Activated T-helper 2 cell treated with anti-CD3 and anti-CD28 coated beads, Interferon-gamma antibody, Interleukin-2, Interleukin-4, amounts not matched to agents 10 μg/mL and 5 μg/mL and 100 μg/mL, durations not matched to agents 14 hours and 24 hours and 36 hours (primary cell): Measurements from ENCODE around the gene C1orf116. TPM values are rescaled to one million over a fixed set of nuclear protein-coding genes. Genes with fewer than 3 reads are reported as not detected.

Experiments
- DNase-seq: peaks from one replicate; pipeline ENCODE4 v3.0.0; 2021; ENCODE audit warnings: low spot score
- H3K27ac Mint-ChIP-seq: one replicate; pipeline ENCODE4 v1.8.0; 2021; ENCODE audit warnings: mixed read lengths
- H3K27me3 Mint-ChIP-seq: one replicate; pipeline ENCODE4 v1.8.0; 2021; ENCODE audit warnings: low read depth, mixed read lengths
- H3K36me3 Mint-ChIP-seq: one replicate; pipeline ENCODE4 v1.8.0; 2021; ENCODE audit warnings: low read depth, mixed read lengths
- H3K4me1 Mint-ChIP-seq: one replicate; pipeline ENCODE4 v1.8.0; 2021; ENCODE audit warnings: low read depth, mixed read lengths
- H3K4me3 Mint-ChIP-seq: one replicate; pipeline ENCODE4 v1.8.0; 2021; ENCODE audit warnings: low read depth, mild to moderate bottlenecking, moderate library complexity, mixed read lengths
- H3K9me3 Mint-ChIP-seq: one replicate; pipeline ENCODE4 v1.8.0; 2021; ENCODE audit warnings: mixed read lengths
- intact Hi-C: fragments of 100-400 bp; cut with micrococcal nuclease; formaldehyde crosslinking; loops from one replicate; pipeline ENCODE4 v1.15.1; 2023
- total RNA-seq: library from RNA; stranded (reverse); gene quantifications from 2 replicates; pipeline ENCODE4 v1.2.3, GENCODE V29; 2022

Gene C1orf116
- total RNA-seq, 1 donor from 2014 or later, result not detected

DNA sequence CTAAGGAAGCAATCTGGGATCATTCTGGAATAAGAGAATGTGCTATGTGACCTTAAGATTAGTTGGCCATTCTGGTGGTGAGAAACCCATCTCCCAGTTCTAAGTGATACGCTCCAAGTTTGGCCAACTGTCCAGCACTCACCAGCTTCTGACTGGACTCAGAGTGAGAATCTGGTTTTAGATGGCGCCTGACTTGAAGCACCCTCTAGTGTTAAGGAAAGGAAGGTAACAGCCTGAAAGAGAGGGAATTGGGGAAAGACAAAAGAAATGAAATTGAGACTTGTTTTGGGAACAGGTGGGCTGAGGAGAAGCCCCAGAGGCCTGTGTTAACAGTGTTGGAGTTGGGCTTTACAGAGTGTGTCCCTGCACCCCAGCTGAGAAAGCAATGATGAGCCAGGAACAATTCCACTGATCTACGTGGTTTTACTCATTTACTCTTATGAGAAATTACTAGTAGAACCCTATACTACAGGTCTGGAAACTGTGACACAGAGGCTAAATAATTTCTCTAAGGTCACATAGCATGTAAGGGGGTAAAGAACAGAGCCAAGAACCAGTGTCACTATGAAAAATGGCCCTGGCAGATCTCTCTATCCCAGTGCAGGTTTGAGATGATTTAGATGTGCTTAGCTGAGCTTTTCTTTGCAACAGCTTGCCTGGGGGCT is 53.0 kb downstream of the C1orf116 start:
- no peak for DNase-seq

DNA sequence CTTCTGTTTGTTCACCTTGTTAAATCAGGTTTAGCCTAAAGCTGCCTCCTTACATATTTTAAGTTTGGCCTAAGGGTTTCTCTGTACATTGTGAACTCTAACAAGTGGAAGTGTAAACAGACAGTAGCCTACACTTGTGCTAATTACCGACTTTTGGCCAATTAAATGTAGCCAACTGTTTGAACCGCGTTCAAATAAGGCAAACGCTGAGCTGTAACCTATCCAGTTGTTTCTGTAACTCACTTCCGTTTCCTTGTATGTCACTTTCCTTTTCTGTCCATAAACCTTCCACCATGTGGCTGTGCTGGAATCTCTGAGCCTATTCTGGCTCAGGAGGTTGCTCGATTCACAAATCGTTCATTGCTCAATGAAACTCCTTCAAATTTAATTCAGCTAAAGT is 54.3 kb downstream of the C1orf116 start:
- H3K4me1 Mint-ChIP-seq, result no peaks in the 10 kb centered on the region
- H3K27me3 Mint-ChIP-seq, result peaks cover 41% of the 10 kb centered on the region
- H3K36me3 Mint-ChIP-seq, result no peaks in the 10 kb centered on the region
- intact Hi-C loops, result loop anchor here (2.0 kb wide), 1 partner anchor 41 kb away; no protein-coding TSS in a partner anchor
- H3K27ac Mint-ChIP-seq, result no peak overlapping the region
- H3K9me3 Mint-ChIP-seq, result no peaks in the 10 kb centered on the region
- no peak overlapping the region for H3K4me3 Mint-ChIP-seq
- no peak for DNase-seq

More for the DNA sequence above, 53.0 kb downstream of the C1orf116 start:
- Mint-ChIP-seq H3K4me3 (no peak overlapping the region), H3K27me3 (peaks cover 44% of the 10 kb centered on the region), H3K27ac (no peak overlapping the region), H3K9me3 (no peaks in the 10 kb centered on the region), H3K4me1 (no peaks in the 10 kb centered on the region), H3K36me3 (no peaks in the 10 kb centered on the region)
- intact Hi-C loops, result loop anchor here (2.0 to 5.0 kb wide), 4 partner anchors 43 to 347 kb away; partner anchors contain the start of gene IL20

DNA sequence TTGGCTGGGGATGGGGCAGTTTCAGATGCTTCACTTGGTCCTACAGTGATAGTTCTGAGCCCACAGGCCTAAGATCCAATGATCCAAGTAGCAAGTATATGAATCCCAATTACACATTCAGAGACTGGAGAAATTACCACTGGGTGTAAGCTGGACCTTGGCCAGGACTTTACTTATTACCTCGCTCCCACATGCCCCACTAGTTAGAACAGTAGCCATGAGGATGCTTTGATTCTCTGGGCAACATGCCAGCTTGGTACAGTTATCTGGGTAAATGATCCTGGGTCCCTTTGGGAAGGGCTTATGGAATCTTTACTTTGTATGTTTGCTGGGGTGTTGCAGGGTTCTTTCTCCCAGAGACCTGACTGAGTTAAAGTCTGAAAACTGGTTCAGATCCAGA is 57.2 kb downstream of the C1orf116 start:
- Mint-ChIP-seq H3K27me3 (peaks cover 48% of the 10 kb centered on the region), H3K4me1 (no peaks in the 10 kb centered on the region), H3K9me3 (no peaks in the 10 kb centered on the region), H3K4me3 (no peak overlapping the region), H3K27ac (no peak overlapping the region), H3K36me3 (no peaks in the 10 kb centered on the region)
- intact Hi-C loops, result no loop called here
- no peak for DNase-seq

DNA sequence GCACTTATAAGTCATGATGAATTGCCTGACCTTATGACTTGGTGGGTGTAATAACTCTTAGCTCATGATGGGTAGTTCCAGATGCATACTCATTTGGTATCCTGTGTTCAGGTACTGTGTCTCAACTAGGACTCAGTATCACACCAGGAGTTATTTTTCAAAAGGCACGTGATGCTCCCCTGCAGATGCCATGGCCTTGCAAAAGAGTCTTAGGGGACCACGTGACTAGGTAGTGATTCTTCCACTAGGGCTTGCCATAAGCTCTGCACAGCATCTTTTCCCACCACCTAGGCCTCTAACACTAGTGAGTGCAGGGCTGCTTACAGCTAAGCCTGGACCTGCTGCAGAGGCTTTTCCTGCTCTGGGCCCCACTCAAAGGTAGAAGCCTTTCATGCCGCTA is 58.4 kb downstream of the C1orf116 start:
- Mint-ChIP-seq H3K36me3 (no peaks in the 10 kb centered on the region), H3K4me1 (no peaks in the 10 kb centered on the region), H3K27ac (no peak overlapping the region), H3K27me3 (peaks cover 50% of the 10 kb centered on the region), H3K9me3 (no peaks in the 10 kb centered on the region), H3K4me3 (no peak overlapping the region)
- intact Hi-C loops, result no loop called here
- DNase-seq, result no peak

DNA sequence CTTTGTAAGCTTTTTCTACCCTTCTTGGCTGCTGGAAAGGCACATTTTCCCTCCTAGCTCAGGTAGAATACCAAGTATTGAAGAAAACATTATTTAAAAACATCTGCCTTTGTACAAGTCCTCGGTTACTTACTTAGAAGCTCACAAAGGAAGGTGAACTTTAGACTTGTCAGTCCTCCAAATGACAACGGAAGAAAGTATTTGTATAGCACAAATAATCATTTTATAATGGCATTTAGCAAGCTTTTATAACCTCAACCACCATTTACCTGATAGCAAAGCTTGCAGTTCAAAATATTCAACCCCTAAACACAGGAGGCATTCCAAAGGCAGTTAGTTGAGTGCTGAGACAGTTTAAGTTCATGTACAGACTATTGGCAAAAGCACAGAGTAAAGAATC is 59.8 kb downstream of the C1orf116 start:
- Mint-ChIP-seq H3K36me3 (no peaks in the 10 kb centered on the region), H3K9me3 (no peaks in the 10 kb centered on the region), H3K27me3 (peaks cover 46% of the 10 kb centered on the region), H3K4me1 (peaks cover 8% of the 10 kb centered on the region), H3K27ac (no peak overlapping the region), H3K4me3 (no peak overlapping the region)
- DNase-seq, result no peak
- intact Hi-C loops, result no loop called here

DNA sequence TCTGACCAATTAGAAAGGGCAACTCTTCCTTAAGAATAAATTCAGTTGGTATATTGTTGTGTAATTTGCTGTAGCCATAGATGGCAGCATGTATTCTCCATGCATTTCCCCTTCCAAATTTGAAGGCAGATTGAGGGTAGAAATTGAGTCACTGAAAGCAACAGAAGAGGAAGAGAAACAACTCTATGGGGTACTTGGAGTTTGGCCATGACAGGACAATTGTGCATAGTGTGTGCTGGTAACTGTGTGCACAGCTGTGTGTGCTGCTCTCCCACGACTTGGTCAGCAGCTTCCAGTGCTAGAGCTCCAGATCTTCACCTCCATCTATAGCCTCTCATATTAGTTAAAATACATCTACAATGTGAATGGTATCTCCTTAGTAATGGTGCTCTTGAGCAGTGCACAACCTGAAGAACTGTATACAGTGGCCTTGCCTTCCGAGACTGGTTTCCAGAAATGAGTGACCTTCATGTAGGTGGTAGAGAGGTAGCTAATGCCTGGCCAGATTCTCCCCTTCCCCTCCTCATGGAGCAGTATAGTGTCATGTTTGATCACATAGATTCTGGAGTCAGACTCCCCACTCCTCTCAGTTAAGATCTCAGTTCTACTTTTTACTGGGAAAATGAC is 61.4 kb downstream of the C1orf116 start:
- Mint-ChIP-seq H3K4me1 (peaks cover 20% of the 10 kb centered on the region), H3K36me3 (no peaks in the 10 kb centered on the region), H3K27ac (no peak overlapping the region), H3K9me3 (no peaks in the 10 kb centered on the region), H3K4me3 (no peak overlapping the region), H3K27me3 (peaks cover 35% of the 10 kb centered on the region)
- no peak for DNase-seq
- intact Hi-C loops, result no loop called here

DNA sequence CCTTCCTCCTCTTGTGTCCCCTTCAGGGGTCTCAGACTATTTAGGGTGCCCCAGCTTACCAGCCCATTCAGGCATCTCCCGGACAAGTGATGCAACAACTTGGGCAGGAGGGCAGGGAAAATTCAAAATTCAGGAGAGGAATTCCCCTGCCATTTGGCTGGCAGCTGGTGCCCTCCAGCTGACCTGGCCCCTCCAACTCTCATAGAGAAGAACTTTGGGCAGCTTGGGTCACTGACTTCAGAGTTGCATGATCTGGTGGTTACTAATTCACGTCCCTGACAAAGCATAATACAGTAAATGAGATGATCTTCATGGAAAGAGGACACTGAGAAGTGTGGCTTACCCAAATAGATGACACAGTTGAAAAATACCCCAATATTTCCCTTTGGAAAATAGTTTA is 62.1 kb downstream of the C1orf116 start, which contains the start of gene FCAMR:
FCAMR (minus strand) TSS at position 15 of the 400 bp plus-strand sequence. CDS start 335 bp downstream, outside the sequence.
- no peak for DNase-seq
- no peak within 1 kb of the TSS for H3K27ac Mint-ChIP-seq
- no peak within 1 kb of the TSS for H3K4me3 Mint-ChIP-seq
- peaks cover 35% of the 10 kb centered on the region for H3K27me3 Mint-ChIP-seq
- H3K4me1 Mint-ChIP-seq, result peaks cover 20% of the 10 kb centered on the region
- intact Hi-C loops, result no loop called here
- no peaks in the 10 kb centered on the region for H3K9me3 Mint-ChIP-seq
- no peaks in the 10 kb centered on the region for H3K36me3 Mint-ChIP-seq

DNA sequence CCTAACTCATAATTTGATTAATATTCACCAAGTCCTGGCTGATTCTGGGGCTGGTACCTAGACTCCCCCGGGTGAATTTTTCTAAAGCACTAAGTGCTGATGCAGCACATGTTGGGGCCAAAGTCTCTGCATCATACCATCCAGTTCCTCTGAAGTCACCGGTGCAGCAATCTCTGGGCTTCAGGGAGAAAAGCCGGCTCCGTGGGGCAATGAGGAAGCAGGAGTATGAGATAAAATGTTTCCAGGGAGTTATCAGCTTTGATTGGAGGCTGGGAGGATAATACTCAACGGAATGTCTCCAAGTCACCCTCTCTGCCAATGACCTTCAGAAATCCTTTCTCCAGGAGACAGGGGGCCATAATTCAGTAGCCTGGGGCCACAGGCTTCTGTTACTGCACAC is 63.5 kb downstream of the C1orf116 start:
- peaks cover 20% of the 10 kb centered on the region for H3K4me1 Mint-ChIP-seq
- H3K36me3 Mint-ChIP-seq, result no peaks in the 10 kb centered on the region
- H3K9me3 Mint-ChIP-seq, result no peaks in the 10 kb centered on the region
- no peak overlapping the region for H3K27ac Mint-ChIP-seq
- no peak for DNase-seq
- H3K4me3 Mint-ChIP-seq, result no peak overlapping the region
- intact Hi-C loops, result no loop called here
- peaks cover 35% of the 10 kb centered on the region for H3K27me3 Mint-ChIP-seq

Other genes with a start within 250 kb of the C1orf116 start
- not detected in 2 replicates for gene IL20, start 167.1 kb downstream of the C1orf116 start, total RNA-seq
- gene IL24, start 135.3 kb downstream of the C1orf116 start, total RNA-seq, result 3.1 and 3.4 TPM in 2 replicates
- 14.1 and 16.7 TPM in 2 replicates for gene FCMR, start 110.8 kb downstream of the C1orf116 start, total RNA-seq
- not detected in 2 replicates for gene PIGR, start 86.3 kb downstream of the C1orf116 start, total RNA-seq
- gene FCAMR, start 62.3 kb downstream of the C1orf116 start, total RNA-seq, result not detected in 2 replicates
- gene YOD1, start 18.5 kb upstream of the C1orf116 start, total RNA-seq, result 8.1 and 8.7 TPM in 2 replicates
- 1.9 and 2.2 TPM in 2 replicates for gene PFKFB2, start 20.5 kb upstream of the C1orf116 start, total RNA-seq
- 0.23 and 0.41 TPM in 2 replicates for gene C4BPB, start 56.1 kb upstream of the C1orf116 start, total RNA-seq
- gene C4BPA, start 71.5 kb upstream of the C1orf116 start, total RNA-seq, result not detected in 2 replicates